Choroid plexus epithelial cell (primary cell): ENCODE data around the gene GUK1.

Source experiments
- DNase-seq: peaks from one replicate; pipeline ENCODE4 v3.0.0-alpha.2; 2010; ENCODE audit warnings: low read depth
- H3K4me3 ChIP-seq: 2 replicates; pipeline ENCODE4 v1.5.1; 2011; ENCODE audit warnings: low read depth, mild to moderate bottlenecking, control low read depth, low read length, moderate library complexity
- CTCF ChIP-seq: conservative IDR thresholded peaks from 2 replicates; pipeline ENCODE4 v1.5.1; 2011; ENCODE audit warnings: low read depth, mild to moderate bottlenecking, control low read depth, inconsistent platforms, low read length, moderate library complexity

The GUK1 gene

GRCh38 chr1:228117335-228117734, 22.7 kb upstream of the GUK1 start:
- no peak for DNase-seq
- no peak for TF ChIP-seq CTCF

GRCh38 chr1:228118040-228118439, 22.0 kb upstream of the GUK1 start:
- DNase-seq: no peak
- no peak for TF ChIP-seq CTCF
- H3K4me3 ChIP-seq: no peak overlapping the region

More at GRCh38 chr1:228117335-228117734, 22.7 kb upstream of the GUK1 start:
- no peak overlapping the region for H3K4me3 ChIP-seq

- no peak overlapping the region for H3K4me3 ChIP-seq
- no peak for TF ChIP-seq CTCF
- no peak for DNase-seq
Measured at GRCh38 chr1:228120351-228120750, 19.7 kb upstream of the GUK1 start.

- TF ChIP-seq CTCF: no peak
- H3K4me3 ChIP-seq: no peak overlapping the region
- DNase-seq: no peak
Measured at GRCh38 chr1:228120857-228121489, 19.1 kb upstream of the GUK1 start.

GRCh38 chr1:228122921-228123441, 17.1 kb upstream of the GUK1 start:
- H3K4me3 ChIP-seq: no peak overlapping the region
- no peak for TF ChIP-seq CTCF
- DNase-seq: no peak

- no peak for DNase-seq
- no peak overlapping the region for H3K4me3 ChIP-seq
- TF ChIP-seq CTCF: no peak
Measured at GRCh38 chr1:228123505-228123904, 16.6 kb upstream of the GUK1 start.

- DNase-seq: no peak
- H3K4me3 ChIP-seq: no peak overlapping the region
- TF ChIP-seq CTCF: no peak
Measured at GRCh38 chr1:228125185-228125584, 14.9 kb upstream of the GUK1 start.
